Measurements from ENCODE around the gene UBXN4.

UBXN4 gene

DNA sequence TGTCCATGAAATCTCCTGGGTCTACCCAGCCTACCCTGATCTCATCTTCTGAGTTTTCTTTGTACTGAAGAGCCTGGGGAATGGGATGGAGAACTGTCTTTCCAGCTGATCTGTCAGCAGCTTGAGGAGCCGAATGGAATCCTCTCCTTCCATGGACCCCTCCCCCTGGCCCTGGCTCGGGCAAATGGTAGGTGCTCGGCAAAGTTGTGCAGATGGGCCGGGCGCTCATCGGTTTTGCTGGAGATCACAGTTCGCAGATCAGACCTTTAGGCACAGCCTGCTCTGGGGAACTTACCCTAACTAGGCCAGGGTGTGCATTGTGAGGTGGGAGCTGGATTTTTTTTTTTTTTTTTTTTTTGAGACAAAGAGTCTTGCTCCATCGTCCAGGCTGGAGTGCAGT, 55.0 kb downstream of the UBXN4 start:
- Histone ChIP-seq H3K23ac (ENCODE audit: low read length in 2 of 2) (no peak overlapping the region), H2AFZ (ENCODE audit: low read depth, low read length) (no peak overlapping the region), H3K27me3 (ENCODE audit: control insufficient read depth in 1 of 2, insufficient read depth in 1 of 2, low read length in 2 of 2) (no peaks in the 10 kb centered on the region), H3K79me1 (replicated peaks; ENCODE audit: low read length, poor library complexity, severe bottlenecking) (no peaks in the 10 kb centered on the region), H3K9me3 (ENCODE audit: control insufficient read depth, low read length) (peaks cover 4% of the 10 kb centered on the region), H2BK12ac (ENCODE audit: low read length in 2 of 2) (no peak overlapping the region), H3K4me1 (ENCODE audit: control insufficient read depth, insufficient read depth, low read depth, low read length) (peaks cover 7% of the 10 kb centered on the region), H3K4me2 (ENCODE audit: low read length, poor library complexity, severe bottlenecking) (no peak overlapping the region), H3K4ac (ENCODE audit: low read depth in 1 of 2, low read length in 2 of 2) (no peak overlapping the region), H2BK5ac (ENCODE audit: low read depth, low read length, poor library complexity, severe bottlenecking) (no peak overlapping the region), H2BK15ac (ENCODE audit: low read depth, poor library complexity, severe bottlenecking) (no peak overlapping the region), H3K9ac (ENCODE audit: low read length) (no peak overlapping the region), H3K4me3 (ENCODE audit: insufficient read depth in 1 of 2, low read depth in 1 of 2, low read length in 2 of 2) (no peak overlapping the region), H2AK5ac (ENCODE audit: low read length, severe bottlenecking) (no peak overlapping the region), H3K27ac (ENCODE audit: low read length, poor library complexity, severe bottlenecking) (no peak overlapping the region), H3K36me3 (ENCODE audit: control insufficient read depth in 1 of 2, insufficient read depth in 2 of 2, low read depth in 1 of 2, low read length in 2 of 2) (no peaks in the 10 kb centered on the region), H4K91ac (ENCODE audit: low read length) (no peak overlapping the region), H4K8ac (ENCODE audit: low read length) (no peak overlapping the region), H3K18ac (ENCODE audit: low read depth in 1 of 2, low read length in 2 of 2) (no peak overlapping the region), H3K14ac (ENCODE audit: low read length in 2 of 2) (no peak overlapping the region), H2BK120ac (ENCODE audit: low read depth, low read length) (no peak overlapping the region)
- no peak for DNase-seq
- 100% methylated on average over 8 of the region's 8 CpGs for WGBS

DNA sequence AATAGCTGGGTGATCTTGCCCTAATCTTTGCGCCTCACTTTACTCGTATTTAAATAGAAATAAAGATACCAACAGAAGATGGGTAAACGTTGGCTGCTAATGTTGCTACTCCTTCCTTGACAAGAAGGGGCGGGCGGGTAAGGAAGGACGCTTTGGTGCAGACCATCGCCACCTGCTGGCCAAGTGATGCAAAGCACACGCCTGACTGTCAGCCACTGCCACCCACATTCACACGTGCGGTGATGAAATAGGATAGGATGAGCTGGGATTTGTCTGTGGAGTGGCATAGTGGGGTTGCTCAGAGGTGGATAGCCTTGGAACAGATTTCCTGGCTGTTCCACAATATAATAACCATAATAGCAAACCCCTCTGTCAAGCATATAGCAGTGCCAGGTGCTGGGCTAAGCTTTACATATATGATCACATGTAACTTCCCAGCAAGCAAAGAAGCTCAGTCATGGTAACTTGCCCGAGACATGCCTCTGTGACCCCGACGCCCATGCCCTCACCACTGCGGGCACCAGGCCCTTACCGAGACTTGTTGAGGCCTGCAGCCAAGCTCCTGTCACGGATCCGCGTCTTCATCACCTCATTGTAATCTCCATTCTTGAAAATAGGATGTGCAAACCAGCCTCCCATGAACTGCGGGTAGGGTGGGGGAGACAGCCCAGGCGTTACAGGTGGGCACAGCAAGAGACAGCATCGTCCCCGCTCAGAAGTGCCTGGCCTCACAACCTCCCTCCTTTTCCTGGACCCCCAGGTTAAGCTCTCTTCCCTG, 56.0 kb downstream of the UBXN4 start:
- DNase-seq, result peak; percentile 80
- no peak overlapping the region for H3K9ac ChIP-seq (ENCODE audit: low read length)
- no peak overlapping the region for H3K27ac ChIP-seq (ENCODE audit: low read length, poor library complexity, severe bottlenecking)
- no peak overlapping the region for H3K18ac ChIP-seq (ENCODE audit: low read depth in 1 of 2, low read length in 2 of 2)
- no peak overlapping the region for H2BK120ac ChIP-seq (ENCODE audit: low read depth, low read length)
- H3K79me1 ChIP-seq (replicated peaks; ENCODE audit: low read length, poor library complexity, severe bottlenecking), result no peaks in the 10 kb centered on the region
- H2BK5ac ChIP-seq (ENCODE audit: low read depth, low read length, poor library complexity, severe bottlenecking), result no peak overlapping the region
- H2BK12ac ChIP-seq (ENCODE audit: low read length in 2 of 2), result no peak overlapping the region
- H2AFZ ChIP-seq (ENCODE audit: low read depth, low read length), result no peak overlapping the region
- 60% methylated on average over 17 of the region's 22 CpGs for WGBS
- no peak overlapping the region for H3K4me3 ChIP-seq (ENCODE audit: insufficient read depth in 1 of 2, low read depth in 1 of 2, low read length in 2 of 2)
- H4K8ac ChIP-seq (ENCODE audit: low read length), result no peak overlapping the region
- H3K27me3 ChIP-seq (ENCODE audit: control insufficient read depth in 1 of 2, insufficient read depth in 1 of 2, low read length in 2 of 2), result no peaks in the 10 kb centered on the region
- no peaks in the 10 kb centered on the region for H3K9me3 ChIP-seq (ENCODE audit: control insufficient read depth, low read length)
- H3K14ac ChIP-seq (ENCODE audit: low read length in 2 of 2), result no peak overlapping the region
- H2AK5ac ChIP-seq (ENCODE audit: low read length, severe bottlenecking), result no peak overlapping the region
- H3K4me2 ChIP-seq (ENCODE audit: low read length, poor library complexity, severe bottlenecking), result no peak overlapping the region
- H3K4ac ChIP-seq (ENCODE audit: low read depth in 1 of 2, low read length in 2 of 2), result no peak overlapping the region
- H4K91ac ChIP-seq (ENCODE audit: low read length), result no peak overlapping the region
- no peaks in the 10 kb centered on the region for H3K36me3 ChIP-seq (ENCODE audit: control insufficient read depth in 1 of 2, insufficient read depth in 2 of 2, low read depth in 1 of 2, low read length in 2 of 2)
- no peak overlapping the region for H2BK15ac ChIP-seq (ENCODE audit: low read depth, poor library complexity, severe bottlenecking)
- peaks cover 3% of the 10 kb centered on the region for H3K4me1 ChIP-seq (ENCODE audit: control insufficient read depth, insufficient read depth, low read depth, low read length)
- no peak overlapping the region for H3K23ac ChIP-seq (ENCODE audit: low read length in 2 of 2)

DNA sequence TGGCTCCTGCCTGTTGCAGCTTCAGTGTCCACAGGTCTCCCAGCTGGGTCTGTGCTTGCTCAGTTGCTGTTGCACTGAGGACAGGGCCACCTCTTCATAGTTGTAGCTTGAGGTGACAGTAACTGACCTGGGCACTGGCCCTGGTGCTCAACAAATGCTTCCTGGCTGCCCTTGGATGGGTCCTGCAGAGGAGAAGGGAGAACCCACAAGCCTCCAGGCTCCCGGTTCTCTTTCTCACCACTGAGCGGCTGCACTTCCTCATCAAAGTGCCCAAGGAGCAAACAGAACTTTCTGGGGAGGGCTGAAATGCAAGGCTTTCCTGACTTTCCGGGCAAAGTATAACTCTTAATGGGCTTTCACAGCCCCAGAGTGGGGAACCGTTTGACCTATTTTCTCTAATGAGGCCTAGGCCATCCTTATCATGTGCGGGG, 56.6 kb downstream of the UBXN4 start:
- no peak overlapping the region for H2BK12ac ChIP-seq (ENCODE audit: low read length in 2 of 2)
- H2AK5ac ChIP-seq (ENCODE audit: low read length, severe bottlenecking), result no peak overlapping the region
- H2BK5ac ChIP-seq (ENCODE audit: low read depth, low read length, poor library complexity, severe bottlenecking), result no peak overlapping the region
- H2BK120ac ChIP-seq (ENCODE audit: low read depth, low read length), result no peak overlapping the region
- H3K14ac ChIP-seq (ENCODE audit: low read length in 2 of 2), result no peak overlapping the region
- WGBS, result 75% methylated on average over 4 of the region's 5 CpGs
- no peak overlapping the region for H3K4me2 ChIP-seq (ENCODE audit: low read length, poor library complexity, severe bottlenecking)
- H3K4me3 ChIP-seq (ENCODE audit: insufficient read depth in 1 of 2, low read depth in 1 of 2, low read length in 2 of 2), result no peak overlapping the region
- no peak overlapping the region for H3K9ac ChIP-seq (ENCODE audit: low read length)
- H3K36me3 ChIP-seq (ENCODE audit: control insufficient read depth in 1 of 2, insufficient read depth in 2 of 2, low read depth in 1 of 2, low read length in 2 of 2), result no peaks in the 10 kb centered on the region
- H3K9me3 ChIP-seq (ENCODE audit: control insufficient read depth, low read length), result no peaks in the 10 kb centered on the region
- no peaks in the 10 kb centered on the region for H3K79me1 ChIP-seq (replicated peaks; ENCODE audit: low read length, poor library complexity, severe bottlenecking)
- peak overlapping the region in 1 of 2 experiments; percentile 13 for H3K4ac ChIP-seq (ENCODE audit: low read depth in 1 of 2, low read length in 2 of 2)
- H2BK15ac ChIP-seq (ENCODE audit: low read depth, poor library complexity, severe bottlenecking), result no peak overlapping the region
- no peak overlapping the region for H3K23ac ChIP-seq (ENCODE audit: low read length in 2 of 2)
- H3K27me3 ChIP-seq (ENCODE audit: control insufficient read depth in 1 of 2, insufficient read depth in 1 of 2, low read length in 2 of 2), result no peaks in the 10 kb centered on the region
- DNase-seq, result no peak
- H2AFZ ChIP-seq (ENCODE audit: low read depth, low read length), result no peak overlapping the region
- no peak overlapping the region for H3K18ac ChIP-seq (ENCODE audit: low read depth in 1 of 2, low read length in 2 of 2)
- no peak overlapping the region for H4K91ac ChIP-seq (ENCODE audit: low read length)
- peaks cover 1% of the 10 kb centered on the region for H3K4me1 ChIP-seq (ENCODE audit: control insufficient read depth, insufficient read depth, low read depth, low read length)
- H3K27ac ChIP-seq (ENCODE audit: low read length, poor library complexity, severe bottlenecking), result no peak overlapping the region
- H4K8ac ChIP-seq (ENCODE audit: low read length), result no peak overlapping the region

DNA sequence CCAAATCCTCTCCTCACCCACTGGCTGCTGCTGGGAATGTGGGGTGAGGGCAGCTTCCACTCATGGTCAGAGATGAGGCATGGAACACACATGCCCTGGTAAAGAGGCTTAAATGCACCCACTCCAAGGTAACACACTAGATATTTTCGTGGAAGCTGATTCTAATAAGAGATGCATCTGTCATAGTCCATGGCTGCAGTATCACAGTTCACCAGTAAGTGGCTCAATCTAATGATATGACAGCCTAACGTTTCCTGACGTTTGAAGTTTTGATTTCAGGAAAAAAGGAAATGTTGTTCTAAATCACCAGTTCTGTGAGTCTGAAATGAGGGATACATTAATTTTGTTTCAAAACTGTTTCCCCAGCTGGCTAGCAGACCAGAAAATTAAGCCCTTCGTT, 57.1 kb downstream of the UBXN4 start:
- H3K36me3 ChIP-seq (ENCODE audit: control insufficient read depth in 1 of 2, insufficient read depth in 2 of 2, low read depth in 1 of 2, low read length in 2 of 2), result no peaks in the 10 kb centered on the region
- H3K9ac ChIP-seq (ENCODE audit: low read length), result no peak overlapping the region
- H3K4me3 ChIP-seq (ENCODE audit: insufficient read depth in 1 of 2, low read depth in 1 of 2, low read length in 2 of 2), result no peak overlapping the region
- peaks cover 1% of the 10 kb centered on the region for H3K4me1 ChIP-seq (ENCODE audit: control insufficient read depth, insufficient read depth, low read depth, low read length)
- no peak overlapping the region for H2BK15ac ChIP-seq (ENCODE audit: low read depth, poor library complexity, severe bottlenecking)
- no peaks in the 10 kb centered on the region for H3K27me3 ChIP-seq (ENCODE audit: control insufficient read depth in 1 of 2, insufficient read depth in 1 of 2, low read length in 2 of 2)
- H2BK120ac ChIP-seq (ENCODE audit: low read depth, low read length), result no peak overlapping the region
- H3K4me2 ChIP-seq (ENCODE audit: low read length, poor library complexity, severe bottlenecking), result no peak overlapping the region
- no peak overlapping the region for H3K23ac ChIP-seq (ENCODE audit: low read length in 2 of 2)
- no peak for DNase-seq
- H3K9me3 ChIP-seq (ENCODE audit: control insufficient read depth, low read length), result no peaks in the 10 kb centered on the region
- H4K91ac ChIP-seq (ENCODE audit: low read length), result no peak overlapping the region
- H3K27ac ChIP-seq (ENCODE audit: low read length, poor library complexity, severe bottlenecking), result no peak overlapping the region
- no peak overlapping the region for H2AFZ ChIP-seq (ENCODE audit: low read depth, low read length)
- H3K18ac ChIP-seq (ENCODE audit: low read depth in 1 of 2, low read length in 2 of 2), result no peak overlapping the region
- H4K8ac ChIP-seq (ENCODE audit: low read length), result no peak overlapping the region
- peak overlapping the region in 1 of 2 experiments; percentile 13 for H3K4ac ChIP-seq (ENCODE audit: low read depth in 1 of 2, low read length in 2 of 2)
- WGBS, result 90% methylated on average over 4 of the region's 4 CpGs
- H2BK5ac ChIP-seq (ENCODE audit: low read depth, low read length, poor library complexity, severe bottlenecking), result no peak overlapping the region
- H2AK5ac ChIP-seq (ENCODE audit: low read length, severe bottlenecking), result no peak overlapping the region
- no peaks in the 10 kb centered on the region for H3K79me1 ChIP-seq (replicated peaks; ENCODE audit: low read length, poor library complexity, severe bottlenecking)
- H3K14ac ChIP-seq (ENCODE audit: low read length in 2 of 2), result no peak overlapping the region
- no peak overlapping the region for H2BK12ac ChIP-seq (ENCODE audit: low read length in 2 of 2)
